ENCODE results near the gene GPRC5C. TPM values are rescaled to one million over a fixed set of nuclear protein-coding genes. Genes with fewer than 3 reads are reported as not detected.
A peak's percentile ranks its signal among the peaks of the same experiment; 100 is the strongest.

GPRC5C gene
- 15.2 and 15.5 TPM in 2 replicates for total RNA-seq (2021)
- long read RNA-seq, transcript GPRC5C-202 (4 exons, 2,988 nt) = major isoform, 38 of 70 reads
- long read RNA-seq, partial matches to known transcripts = 23 of 70 reads
- long read RNA-seq, other reads (novel, unspliced or antisense) = 9 of 70 reads

GRCh38 chr17:74431568-74432423 is at the start of gene GPRC5C:
Gene GPRC5C, plus strand, starts transcription at chr17:74432088. Its CDS starts 7,689 bp downstream, at chr17:74439777.
- H4K91ac ChIP-seq (ENCODE audit: insufficient read length, low read depth, low read length) = no peak within 1 kb of the TSS
- no peak within 1 kb of the TSS for H3T11ph ChIP-seq (ENCODE audit: low read length)
- no peak within 1 kb of the TSS for H2AFZ ChIP-seq (ENCODE audit: low read length)
- peaks cover 79% of the 10 kb centered on the region for H3K27me3 Mint-ChIP-seq (ENCODE audit: low read depth)
- no peak within 1 kb of the TSS for H3K27ac ChIP-seq (ENCODE audit: insufficient read length, low read depth, low read length)
- H3K9ac ChIP-seq (ENCODE audit: extremely low read depth, insufficient read length, low read length) = peak within 1 kb of the TSS; percentile 52
- no CpG with 5 or more reads among the region's 81 CpGs for WGBS (ENCODE audit: extremely low coverage, insufficient read length, low lambda C conversion rate)
- H3K4me2 ChIP-seq (ENCODE audit: insufficient read depth, insufficient read length, low read length) = peak within 1 kb of the TSS; percentile 60
- peak within 1 kb of the TSS; percentile 48 for H2BK120ac ChIP-seq (ENCODE audit: low read depth, low read length, poor library complexity, severe bottlenecking)
- TF ChIP-seq CTCF (conservative IDR thresholded peaks at IDR 0.05) = no peak
- H4K8ac ChIP-seq (replicated peaks; ENCODE audit: insufficient read length, low read depth, low read length) = no peak within 1 kb of the TSS
- peak within 1 kb of the TSS in 2 of 3 experiments; percentile 40 to 81; a peak in 2 of 7 replicates for H3K27ac Mint-ChIP-seq
- H3K23me2 ChIP-seq (ENCODE audit: insufficient read length, low read depth, low read length, poor library complexity, severe bottlenecking) = peaks cover 27% of the 10 kb centered on the region
- H3K56ac ChIP-seq (ENCODE audit: insufficient read length, low read depth, low read length) = no peak within 1 kb of the TSS
- peaks cover 3% of the 10 kb centered on the region for H3K27me3 ChIP-seq (ENCODE audit: insufficient read depth, low read length)
- peak; percentile 91 for DNase-seq
- H3K18ac ChIP-seq (ENCODE audit: insufficient read length, low read depth, low read length) = peak within 1 kb of the TSS; percentile 68
- no peak within 1 kb of the TSS for H3K4ac ChIP-seq (ENCODE audit: low read depth, low read length)
- peak within 1 kb of the TSS; percentile 70 to 90 for H3K4me3 Mint-ChIP-seq
- peaks cover 0 to 6% (median 0%) of the 10 kb centered on the region in 3 experiments; a peak in 2 of 7 replicates for H3K36me3 Mint-ChIP-seq (ENCODE audit: insufficient read depth in 1 of 3, low read depth in 3 of 3)
- H3K4me1 ChIP-seq (ENCODE audit: insufficient read depth, low read length) = peaks cover 6% of the 10 kb centered on the region; the same call in 1 of the 2 replicates
- no peak within 1 kb of the TSS for H2BK20ac ChIP-seq (ENCODE audit: low read depth, low read length, poor library complexity, severe bottlenecking)
- no peaks in the 10 kb centered on the region for H4K20me1 ChIP-seq (ENCODE audit: control insufficient read depth, insufficient read depth, insufficient read length)
- no peak within 1 kb of the TSS for H2BK15ac ChIP-seq (ENCODE audit: low read depth, low read length)
- peak within 1 kb of the TSS; percentile 80 for H3K14ac ChIP-seq (ENCODE audit: insufficient read depth, low read length)
- no peaks in the 10 kb centered on the region for H3K79me2 ChIP-seq (ENCODE audit: insufficient read depth, low read length)
- no peak within 1 kb of the TSS for H2BK5ac ChIP-seq (ENCODE audit: insufficient read length, low read length)
- H3K9me3 Mint-ChIP-seq = no peaks in the 10 kb centered on the region
- no peaks in the 10 kb centered on the region for H3K79me1 ChIP-seq (ENCODE audit: insufficient read depth, low read depth, low read length, poor library complexity, severe bottlenecking)
- H4K5ac ChIP-seq (ENCODE audit: insufficient read length, low read depth, low read length) = no peak within 1 kb of the TSS
- no peak within 1 kb of the TSS for H3K23ac ChIP-seq (ENCODE audit: insufficient read length, low read depth, low read length)
- no peak within 1 kb of the TSS for H2BK12ac ChIP-seq (ENCODE audit: insufficient read length, low read depth, low read length)
- H2AK5ac ChIP-seq (ENCODE audit: insufficient read length, low read length) = no peak within 1 kb of the TSS
- peaks cover 30 to 54% of the 10 kb centered on the region in 2 experiments for H3K4me1 Mint-ChIP-seq
- H3K9me3 ChIP-seq (ENCODE audit: control insufficient read depth, low read depth, low read length) = no peaks in the 10 kb centered on the region

Data from H9 (cell line).